GM23338 (cell line): ENCODE results near the gene ANKZF1. TPM values are rescaled to one million over a fixed set of nuclear protein-coding genes. Genes with fewer than 3 reads are reported as not detected.

ENCODE experiments used
- ATAC-seq: fragments of 200-7000 bp; cut with Tn5 transposase; 3 replicates; pipeline ENCODE4 v1.9.1; 2020
- DNase-seq: peaks from one replicate; pipeline ENCODE4 v3.0.0-alpha.2; 2015; ENCODE audit warnings: low spot score
- H2AFZ ChIP-seq: fragments of 200-600 bp; sonication (generic); 2 replicates; pipeline ENCODE4 v1.8.0; 2016; ENCODE audit warnings: antibody characterized with exemption, mild to moderate bottlenecking, moderate library complexity
- H3F3A ChIP-seq: fragments of 200-600 bp; sonication (generic); replicated peaks from 2 replicates; pipeline ENCODE4 v1.8.0; 2017; ENCODE audit warnings: antibody characterized with exemption, mixed run types, low read depth
- H3K27ac ChIP-seq: fragments of 200-600 bp; sonication (generic); 2 replicates; pipeline ENCODE4 v1.6.1; 2016; ENCODE audit warnings: low read depth
- H3K27me3 ChIP-seq: fragments of 200-600 bp; sonication (generic); 2 replicates; pipeline ENCODE4 v1.8.0; 2016; ENCODE audit warnings: mild to moderate bottlenecking, mixed run types, moderate library complexity; ENCODE audit not compliant: insufficient read depth
- H3K36me3 ChIP-seq: fragments of 200-600 bp; sonication (generic); 2 replicates; pipeline ENCODE4 v1.8.0; 2016; ENCODE audit warnings: mild to moderate bottlenecking; ENCODE audit not compliant: insufficient read depth
- H3K4me1 ChIP-seq: fragments of 200-600 bp; sonication (generic); 2 replicates; pipeline ENCODE4 v1.8.0; 2016; ENCODE audit warnings: mild to moderate bottlenecking, moderate library complexity; ENCODE audit not compliant: insufficient read depth
- H3K4me2 ChIP-seq: fragments of 200-600 bp; sonication (generic); 2 replicates; pipeline ENCODE4 v1.7.1; 2017; ENCODE audit warnings: mixed run types
- H3K4me3 ChIP-seq: fragments of 200-600 bp; sonication (generic); 2 replicates; pipeline ENCODE4 v1.6.1; 2016; ENCODE audit warnings: mixed run types
- H3K79me2 ChIP-seq: fragments of 200-600 bp; sonication (generic); replicated peaks from 2 replicates; pipeline ENCODE4 v1.8.0; 2017; ENCODE audit warnings: mild to moderate bottlenecking; ENCODE audit not compliant: insufficient read depth
- H3K9me2 ChIP-seq: fragments of 200-600 bp; sonication (generic); 2 replicates; pipeline ENCODE4 v1.8.0; 2017; ENCODE audit not compliant: insufficient read depth
- H4K20me1 ChIP-seq: fragments of 200-600 bp; sonication (generic); replicated peaks from 2 replicates; pipeline ENCODE4 v1.8.0; 2017; ENCODE audit warnings: mild to moderate bottlenecking; ENCODE audit not compliant: insufficient read depth
- H3K27ac Mint-ChIP-seq: 2 replicates; pipeline ENCODE4 v1.8.0; 2020; ENCODE audit warnings: inconsistent platforms, mild to moderate bottlenecking, moderate library complexity, mixed read lengths
- H3K27me3 Mint-ChIP-seq: 3 replicates; pipeline ENCODE4 v1.8.0; 2022; ENCODE audit warnings: low read depth, mild to moderate bottlenecking, moderate library complexity, mixed read lengths, inconsistent platforms; ENCODE audit not compliant: insufficient read depth, poor library complexity
- H3K36me3 Mint-ChIP-seq: 3 replicates; pipeline ENCODE4 v1.8.0; 2021; ENCODE audit warnings: low read depth, mild to moderate bottlenecking, inconsistent platforms, moderate library complexity, mixed read lengths
- H3K4me1 Mint-ChIP-seq: 3 replicates; pipeline ENCODE4 v1.8.0; 2020; ENCODE audit warnings: mild to moderate bottlenecking, inconsistent platforms, mixed read lengths
- H3K4me3 Mint-ChIP-seq: 3 replicates; pipeline ENCODE4 v1.8.0; 2021; ENCODE audit warnings: moderate library complexity, mild to moderate bottlenecking, inconsistent platforms, mixed read lengths
- H3K9me3 Mint-ChIP-seq: 3 replicates; pipeline ENCODE4 v1.8.0; 2020; ENCODE audit warnings: moderate library complexity, mild to moderate bottlenecking, inconsistent platforms, mixed read lengths
- CREB1 ChIP-seq: fragments of 250-450 bp; sonication (Bioruptor Pico); IDR thresholded peaks from 2 replicates; pipeline ENCODE4 v1.5.0; 2020; ENCODE audit warnings: low read depth, mild to moderate bottlenecking, moderate library complexity
- EZH2 ChIP-seq: fragments of 200-600 bp; sonication (generic); IDR thresholded peaks from one replicate; pipeline ENCODE4 v1.8.0; 2017; ENCODE audit warnings: antibody characterized with exemption, mild to moderate bottlenecking, low read depth; ENCODE audit not compliant: unreplicated experiment
- JUNB ChIP-seq: IDR thresholded peaks from one replicate; pipeline ENCODE4 v1.6.1; 2016; ENCODE audit warnings: antibody characterized with exemption; ENCODE audit not compliant: unreplicated experiment
- POLR2AphosphoS5 ChIP-seq: IDR thresholded peaks from 2 replicates; pipeline ENCODE4 v1.6.1; 2016; ENCODE audit warnings: antibody characterized with exemption, low read depth
- STAT1 ChIP-seq: IDR thresholded peaks from one replicate; pipeline ENCODE4 v1.6.1; 2016; ENCODE audit warnings: antibody characterized with exemption; ENCODE audit not compliant: unreplicated experiment
- ZNF114 ChIP-seq: fragments of 250-450 bp; sonication (Bioruptor Pico); IDR thresholded peaks from 2 replicates; pipeline ENCODE4 v1.5.0; 2020; ENCODE audit warnings: mild to moderate bottlenecking, moderate library complexity
- ZNF331 ChIP-seq: fragments of 250-450 bp; sonication (Bioruptor Pico); IDR thresholded peaks from 2 replicates; pipeline ENCODE4 v1.5.0; 2020; ENCODE audit warnings: low read depth, mild to moderate bottlenecking, moderate library complexity
- ZNF462 ChIP-seq: fragments of 250-450 bp; sonication (Bioruptor Pico); IDR thresholded peaks from 2 replicates; pipeline ENCODE4 v1.5.0; 2020; ENCODE audit warnings: mild to moderate bottlenecking, moderate library complexity
- polyA plus RNA-seq: library from polyadenylated mRNA; unstranded; fragments of >200 nt; fragmentation: Nextera tagmentation; extraction: Ambion mirVana; gene quantifications from 2 replicates; pipeline ENCODE4 v1.2.1, GENCODE V29; 2016
- total RNA-seq: library from RNA; depleted of rRNA; stranded (reverse); fragments of >200 nt; shearing (Covaris generic); gene quantifications from 2 replicates; pipeline ENCODE4 v1.2.3, GENCODE V29; 2014
- TF ChIP-seq, protein P1 (sequence below), 2 experiments: fragments of 200-600 bp in 1 of 2; sonication (generic) in 1 of 2; conservative IDR thresholded peaks; 2 replicates each; pipeline versions ENCODE4 v1.5.1 to v1.6.1; 2016 to 2017; ENCODE audit warnings: antibody characterized with exemption in 2 of 2, low read depth in 2 of 2, mild to moderate bottlenecking in 2 of 2, moderate library complexity in 1 of 2

The ANKZF1 gene
- total and polyA plus RNA-seq, 2 experiments from 2014 or later: 29.9 to 61.9 TPM

- no peak overlapping the region for H3K27ac ChIP-seq
- no peak overlapping the region for H3K4me2 ChIP-seq
- no peaks in the 10 kb centered on the region for H3F3A ChIP-seq
- H4K20me1 ChIP-seq: no peaks in the 10 kb centered on the region
- H3K36me3 ChIP-seq: no peaks in the 10 kb centered on the region
- TF ChIP-seq, protein P1, sequence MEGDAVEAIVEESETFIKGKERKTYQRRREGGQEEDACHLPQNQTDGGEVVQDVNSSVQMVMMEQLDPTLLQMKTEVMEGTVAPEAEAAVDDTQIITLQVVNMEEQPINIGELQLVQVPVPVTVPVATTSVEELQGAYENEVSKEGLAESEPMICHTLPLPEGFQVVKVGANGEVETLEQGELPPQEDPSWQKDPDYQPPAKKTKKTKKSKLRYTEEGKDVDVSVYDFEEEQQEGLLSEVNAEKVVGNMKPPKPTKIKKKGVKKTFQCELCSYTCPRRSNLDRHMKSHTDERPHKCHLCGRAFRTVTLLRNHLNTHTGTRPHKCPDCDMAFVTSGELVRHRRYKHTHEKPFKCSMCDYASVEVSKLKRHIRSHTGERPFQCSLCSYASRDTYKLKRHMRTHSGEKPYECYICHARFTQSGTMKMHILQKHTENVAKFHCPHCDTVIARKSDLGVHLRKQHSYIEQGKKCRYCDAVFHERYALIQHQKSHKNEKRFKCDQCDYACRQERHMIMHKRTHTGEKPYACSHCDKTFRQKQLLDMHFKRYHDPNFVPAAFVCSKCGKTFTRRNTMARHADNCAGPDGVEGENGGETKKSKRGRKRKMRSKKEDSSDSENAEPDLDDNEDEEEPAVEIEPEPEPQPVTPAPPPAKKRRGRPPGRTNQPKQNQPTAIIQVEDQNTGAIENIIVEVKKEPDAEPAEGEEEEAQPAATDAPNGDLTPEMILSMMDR (conservative IDR thresholded peaks at IDR 0.05; ENCODE audit: low read depth in 2 of 2): no peak
- TF ChIP-seq CREB1 (CRISPR knock-in tag): no peak
- TF ChIP-seq ZNF462 (CRISPR knock-in tag): no peak
- TF ChIP-seq ZNF114 (CRISPR knock-in tag): no peak
- TF ChIP-seq STAT1: no peak
- no peak for TF ChIP-seq EZH2
- no peak for TF ChIP-seq JUNB
- TF ChIP-seq ZNF331 (CRISPR knock-in tag): no peak
- TF ChIP-seq POLR2AphosphoS5: no peak
- H3K9me2 ChIP-seq: no peaks in the 10 kb centered on the region
- no peak overlapping the region for H3K27ac Mint-ChIP-seq
- H3K4me1 ChIP-seq: no peaks in the 10 kb centered on the region
- peaks cover 17% of the 10 kb centered on the region for H3K27me3 Mint-ChIP-seq
- ATAC-seq (no peak), DNase-seq (no peak)
- H2AFZ ChIP-seq: no peak overlapping the region
- no peaks in the 10 kb centered on the region for H3K79me2 ChIP-seq
- H3K4me3 Mint-ChIP-seq: no peak overlapping the region
- H3K9me3 Mint-ChIP-seq: no peaks in the 10 kb centered on the region
- no peaks in the 10 kb centered on the region for H3K36me3 Mint-ChIP-seq
- no peak overlapping the region for H3K4me3 ChIP-seq
- H3K27me3 ChIP-seq: no peaks in the 10 kb centered on the region
- H3K4me1 Mint-ChIP-seq: no peaks in the 10 kb centered on the region
Observed at GRCh38 chr2:219268294-219268693, 38.7 kb downstream of the ANKZF1 start.
